Suppressor macrophage (primary cell): ENCODE measurements around the gene HBM.
"Not testable (repeated sequence)": the region's sequence is repeated elsewhere in the genome, so short reads cannot be mapped to it uniquely, and the experiment has no call there.

Source experiments
- DNase-seq, 4 experiments: peaks; one replicate each; pipeline ENCODE4 v3.0.0-alpha.2; 2020 to 2022

The HBM gene

DNA sequence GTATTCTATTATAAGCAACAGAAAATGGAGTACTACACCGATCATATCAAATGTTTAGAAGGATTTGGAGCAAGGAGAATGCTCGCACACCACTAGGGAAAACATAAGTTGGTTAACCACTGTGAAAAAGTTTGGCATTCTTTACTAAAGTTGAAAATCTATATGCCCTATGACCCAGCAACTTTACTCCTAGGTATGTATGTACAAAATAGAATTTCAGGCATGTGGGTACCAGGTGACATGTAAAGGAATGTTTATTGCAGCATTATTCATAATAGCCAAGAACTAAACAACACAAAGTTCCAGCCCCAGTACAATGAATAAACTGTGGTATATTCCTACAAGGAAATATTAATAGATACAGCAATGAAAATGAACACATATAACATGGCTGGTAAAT, 19.1 kb upstream of the HBM start:
- no peak for DNase-seq

GRCh38 chr16:149024-149660, 16.6 kb upstream of the HBM start:
- no peak for DNase-seq

- DNase-seq: no peak
Observed at GRCh38 chr16:152141-153128, 13.3 kb upstream of the HBM start, which contains the start of gene HBZ. Gene HBZ (plus strand): TSS chr16:152644. CDS start chr16:152910, 266 bp downstream.

DNA sequence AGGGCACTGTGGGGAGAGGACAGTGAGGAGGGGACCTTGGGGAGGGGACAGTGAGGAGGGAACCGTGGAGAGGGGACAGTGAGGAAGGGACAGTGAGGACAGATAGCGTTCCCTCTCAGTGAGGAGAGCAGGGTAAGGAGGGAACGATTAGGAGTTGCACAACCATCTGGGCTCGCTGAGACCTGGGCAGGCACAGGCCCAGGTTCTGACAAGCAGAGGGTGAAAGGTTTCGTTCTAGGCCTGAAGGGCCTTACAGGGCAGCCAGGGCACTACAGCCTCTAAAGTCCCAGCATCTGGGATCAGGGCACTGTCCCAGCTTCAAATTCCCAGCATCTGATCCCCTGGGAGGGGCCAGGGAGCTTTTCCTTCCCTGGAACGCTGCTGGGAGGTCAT, 12.7 kb upstream of the HBM start:
- DNase-seq: not testable (repeated sequence)

DNA sequence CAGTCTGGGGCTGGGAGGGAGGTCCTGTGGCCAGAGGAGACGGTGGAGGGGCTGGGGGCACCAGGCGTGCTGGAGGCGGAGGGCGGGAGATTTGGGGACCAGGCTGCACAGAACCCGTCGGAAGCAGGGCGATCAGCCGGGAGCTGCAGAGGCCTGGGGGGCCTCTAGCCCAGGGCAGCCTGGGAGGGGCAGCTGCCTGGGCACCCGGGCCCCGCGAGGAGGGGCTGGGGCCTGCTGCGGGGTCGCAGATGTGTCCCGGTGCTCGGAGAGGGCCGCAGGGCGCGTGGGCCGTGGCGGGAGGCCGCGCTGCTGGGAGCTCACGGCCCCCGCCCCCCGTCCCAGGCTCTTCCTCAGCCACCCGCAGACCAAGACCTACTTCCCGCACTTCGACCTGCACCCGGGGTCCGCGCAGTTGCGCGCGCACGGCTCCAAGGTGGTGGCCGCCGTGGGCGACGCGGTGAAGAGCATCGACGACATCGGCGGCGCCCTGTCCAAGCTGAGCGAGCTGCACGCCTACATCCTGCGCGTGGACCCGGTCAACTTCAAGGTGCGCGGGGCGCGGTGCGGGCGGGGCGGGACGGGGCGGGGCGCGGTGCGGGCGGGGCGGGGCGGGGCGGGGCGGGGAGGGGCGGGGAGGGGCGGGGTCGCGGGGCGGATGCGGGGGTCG, 12.1 kb upstream of the HBM start:
- DNase-seq: not testable (repeated sequence)

DNA sequence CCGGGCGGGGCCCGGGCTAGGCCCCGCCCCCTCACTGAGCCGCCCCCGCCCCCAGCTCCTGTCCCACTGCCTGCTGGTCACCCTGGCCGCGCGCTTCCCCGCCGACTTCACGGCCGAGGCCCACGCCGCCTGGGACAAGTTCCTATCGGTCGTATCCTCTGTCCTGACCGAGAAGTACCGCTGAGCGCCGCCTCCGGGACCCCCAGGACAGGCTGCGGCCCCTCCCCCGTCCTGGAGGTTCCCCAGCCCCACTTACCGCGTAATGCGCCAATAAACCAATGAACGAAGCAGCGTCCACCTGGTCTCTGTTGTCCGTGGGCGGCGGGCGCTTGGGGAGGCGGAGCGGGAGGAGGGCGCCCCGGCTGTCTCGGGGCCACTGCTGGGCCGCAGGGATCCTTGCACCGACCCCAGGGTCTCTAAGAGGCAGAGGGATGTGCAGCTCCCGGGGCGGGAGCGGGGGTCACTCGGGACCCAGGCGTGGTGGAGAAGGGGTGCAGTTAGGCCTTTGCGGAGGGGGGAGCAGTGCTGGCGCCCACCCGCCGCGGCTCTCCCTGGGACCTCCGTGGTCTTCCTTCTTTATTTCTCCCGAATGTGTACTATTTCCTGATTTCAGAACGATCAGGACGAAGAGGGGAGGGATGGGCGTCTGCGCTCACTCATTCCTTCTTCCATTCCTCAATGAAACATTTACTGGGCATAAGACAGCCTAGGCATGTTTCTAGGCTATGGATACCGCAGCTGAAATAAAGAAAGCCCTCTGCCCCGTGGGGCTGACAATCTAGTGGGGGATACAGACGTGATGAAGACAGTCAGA, 11.4 kb upstream of the HBM start:
- peak in 3 of 4 experiments; percentile 21 to 54 (median 21) for DNase-seq

- no peak for DNase-seq
Observed at GRCh38 chr16:155031-155398, 10.8 kb upstream of the HBM start.

- no peak for DNase-seq
Observed at GRCh38 chr16:159136-159849, 6.5 kb upstream of the HBM start.

- DNase-seq: not testable (repeated sequence)
Observed at GRCh38 chr16:160242-160641, 5.5 kb upstream of the HBM start.

GRCh38 chr16:160691-161190, 5.0 kb upstream of the HBM start:
- DNase-seq: no peak

DNA sequence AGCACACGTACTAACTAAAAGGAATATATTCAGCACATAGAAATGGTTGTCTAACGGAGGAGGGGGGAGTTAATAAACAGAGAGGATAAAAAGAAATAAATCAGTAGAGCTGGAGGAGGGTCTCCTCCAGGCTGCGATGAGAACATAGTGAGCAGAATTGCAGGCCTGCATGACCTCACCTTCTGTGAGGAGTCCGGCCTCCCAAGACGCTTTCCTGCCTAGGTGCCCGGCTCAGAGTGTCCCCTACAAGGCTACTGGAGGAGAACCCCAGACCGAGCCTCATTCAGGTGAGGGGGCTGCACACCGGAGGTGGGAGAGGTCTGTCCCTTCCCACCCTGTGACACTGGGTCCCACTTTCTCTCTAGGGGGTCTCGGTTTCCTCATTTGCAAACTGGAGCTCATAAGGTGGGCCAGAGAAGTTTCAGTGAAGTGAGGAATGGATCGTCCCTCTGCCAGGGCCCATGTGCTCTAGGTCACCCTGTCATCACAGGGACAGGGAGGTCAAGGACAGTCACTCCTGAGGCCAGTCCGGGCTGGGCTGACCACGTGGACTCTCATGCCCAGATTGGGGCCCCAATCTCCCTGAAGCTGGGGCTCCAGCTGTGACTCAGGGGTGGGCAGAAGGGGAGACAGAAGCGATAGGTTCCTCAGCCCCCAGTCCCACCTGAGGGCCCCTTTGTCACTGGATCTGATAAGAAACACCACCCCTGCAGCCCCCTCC, 3.3 kb upstream of the HBM start:
- DNase-seq: no peak

DNA sequence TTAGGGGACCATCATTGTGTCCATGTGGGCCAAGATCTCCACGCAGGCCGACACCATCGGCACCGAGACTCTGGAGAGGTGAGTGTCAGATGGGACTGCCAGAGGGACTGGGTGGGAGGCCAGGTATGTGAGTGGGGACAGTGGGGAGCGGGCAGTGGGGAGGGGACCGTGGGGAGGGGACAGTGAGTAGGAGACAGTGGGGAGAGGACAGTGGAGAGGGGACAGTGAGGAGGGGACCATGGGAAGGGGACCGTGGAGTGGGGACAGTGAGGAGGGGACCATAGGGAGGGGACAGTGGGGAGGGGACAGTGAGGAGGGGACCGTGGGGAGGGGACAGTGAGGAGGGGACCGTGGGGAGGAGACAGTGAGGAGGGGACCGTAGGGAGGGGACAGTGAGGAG, 2.6 kb upstream of the HBM start:
- DNase-seq: not testable (repeated sequence)

GRCh38 chr16:163696-164095, 2.1 kb upstream of the HBM start:
- not testable (repeated sequence) for DNase-seq

- DNase-seq: not testable (repeated sequence)
Observed at GRCh38 chr16:164134-164823, 1.5 kb upstream of the HBM start.

- peak in 2 of 4 experiments; percentile 26 to 50 for DNase-seq
Observed at GRCh38 chr16:164827-165538, 795 bp upstream of the HBM start.

DNA sequence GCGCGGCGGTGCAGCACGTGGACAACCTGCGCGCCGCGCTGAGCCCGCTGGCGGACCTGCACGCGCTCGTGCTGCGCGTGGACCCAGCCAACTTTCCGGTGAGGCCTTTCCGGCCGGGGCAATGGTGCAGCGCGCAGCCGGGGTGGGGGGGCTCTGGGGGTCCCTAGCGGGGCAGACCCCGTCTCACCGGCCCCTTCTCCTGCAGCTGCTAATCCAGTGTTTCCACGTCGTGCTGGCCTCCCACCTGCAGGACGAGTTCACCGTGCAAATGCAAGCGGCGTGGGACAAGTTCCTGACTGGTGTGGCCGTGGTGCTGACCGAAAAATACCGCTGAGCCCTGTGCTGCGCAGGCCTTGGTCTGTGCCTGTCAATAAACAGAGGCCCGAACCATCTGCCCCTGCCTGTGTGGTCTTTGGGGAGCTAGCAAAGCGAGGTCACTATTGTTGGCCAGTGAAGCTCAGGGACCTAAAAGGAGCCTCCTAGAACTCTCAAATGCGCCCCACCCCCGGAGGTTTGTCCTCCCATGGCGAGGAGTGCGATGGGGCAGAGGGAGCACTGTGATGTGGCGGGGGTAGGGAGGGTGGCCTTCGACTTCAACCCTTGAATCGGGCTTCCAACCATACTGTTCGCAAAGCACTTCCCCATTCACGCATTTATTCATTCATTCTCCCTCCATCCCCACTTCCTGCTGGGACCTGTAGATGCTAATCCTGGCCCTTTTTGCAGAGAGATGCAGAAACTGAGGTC, 770 bp downstream of the HBM start:
- no peak for DNase-seq

GRCh38 chr16:167122-167690, 1.4 kb downstream of the HBM start:
- DNase-seq: no peak

DNA sequence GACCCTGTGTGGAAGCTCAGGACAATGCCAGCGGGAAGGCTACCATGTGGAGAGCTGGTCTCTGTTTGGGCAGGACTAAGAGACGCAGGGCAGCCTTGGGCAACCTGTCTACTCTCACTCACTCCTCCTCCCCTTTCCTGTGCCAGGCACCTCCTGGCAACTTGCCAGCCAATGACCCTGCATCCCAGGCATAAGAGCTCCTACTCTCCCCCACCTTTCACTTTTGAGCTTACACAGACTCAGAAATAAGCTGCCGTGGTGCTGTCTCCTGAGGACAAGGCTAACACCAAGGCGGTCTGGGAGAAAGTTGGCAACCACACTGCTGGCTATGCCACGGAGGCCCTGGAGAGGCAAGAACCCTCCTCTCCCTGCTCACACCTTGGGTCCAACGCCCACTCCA, 2.6 kb downstream of the HBM start:
- no peak for DNase-seq
